K562 (cell line): ENCODE data around the gene MAPK4. TPM values are rescaled to one million over a fixed set of nuclear protein-coding genes. Genes with fewer than 3 reads are reported as not detected.

Experiments
- ATAC-seq: fragments of 200-7000 bp; cut with Tn5 transposase; 3 replicates; pipeline ENCODE4 v1.9.1; 2020; ENCODE audit warnings: moderate library complexity
- BruUV-seq: library from RNA; stranded (reverse); fragments of 400-500 nt; replicated peaks from 2 replicates; lab custom pipeline; 2021; lab: Mats Ljungman, UMichigan
- CTCF ChIA-PET: fragments of 300-600 bp; formaldehyde crosslinking; extraction: SDS; loops from one replicate; lab custom pipeline; 2021; ENCODE audit warnings: low intra/inter-chr PET ratio; lab: Yijun Ruan, JAX
- POLR2A ChIA-PET: fragments of 300-600, 350-650 bp; sonication (Branson Sonifier 250); formaldehyde crosslinking; extraction: SDS; loops from one replicate; lab custom pipeline; 2021; ENCODE audit warnings: antibody characterized with exemption, inconsistent platforms; lab: Yijun Ruan, JAX
- DNase-seq, 4 experiments: peaks; one replicate each; pipeline versions ENCODE4 v3.0.0 to v3.0.0-alpha.2; 2011 to 2018; ENCODE audit warnings: low spot score in 3 of 4, mixed read lengths in 3 of 4; ENCODE audit errors: extremely low read depth in 1 of 4
- FAIRE-seq: peaks from 2 replicates; lab custom pipeline; 2011; peaks lifted over from hg19 to GRCh38; lab: Jason Lieb, UNC
- H2AFZ ChIP-seq: 2 replicates; pipeline ENCODE4 v1.6.0; 2011; ENCODE audit warnings: low read depth, low read length, control low read depth, inconsistent platforms
- H3K27ac ChIP-seq: fragments of 200-600 bp; 3 replicates; pipeline ENCODE4 v1.8.0; 2011; ENCODE audit warnings: low read depth, mild to moderate bottlenecking, control low read depth, inconsistent platforms, low read length, moderate library complexity, mixed read lengths; ENCODE audit errors: extremely low read depth
- H3K27me3 ChIP-seq, 2 experiments: fragments of 300-600 bp in 1 of 2; 2 replicates in 1 of 2; 3 replicates in 1 of 2; pipeline versions ENCODE4 v1.6.0 to v1.8.0; 2011; ENCODE audit warnings: inconsistent platforms in 2 of 2, low read length in 2 of 2, mild to moderate bottlenecking in 1 of 2, mixed read lengths in 1 of 2, moderate library complexity in 1 of 2; ENCODE audit not compliant: control insufficient read depth in 2 of 2, insufficient read depth in 2 of 2
- H3K36me3 ChIP-seq: fragments of 300-600 bp; 3 replicates; pipeline ENCODE4 v1.8.0; 2011; ENCODE audit warnings: mild to moderate bottlenecking, low read length, inconsistent platforms; ENCODE audit not compliant: control insufficient read depth, insufficient read depth
- H3K4me1 ChIP-seq, 2 experiments: fragments of 200-600 bp in 1 of 2; replicated peaks in 1 of 2; 2 replicates in 1 of 2; 3 replicates in 1 of 2; pipeline versions ENCODE4 v1.5.1 to v1.8.0; 2011; ENCODE audit warnings: inconsistent platforms in 2 of 2, low read length in 2 of 2, mild to moderate bottlenecking in 1 of 2, mixed read lengths in 1 of 2, moderate library complexity in 1 of 2; ENCODE audit not compliant: control insufficient read depth in 2 of 2, insufficient read depth in 2 of 2
- H3K4me2 ChIP-seq: 2 replicates; pipeline ENCODE4 v1.6.1; 2011; ENCODE audit warnings: low read length, control low read depth, inconsistent platforms, mixed read lengths; ENCODE audit not compliant: insufficient read depth
- H3K4me3 ChIP-seq: fragments of 200-600 bp; sonication (generic), shearing (Covaris generic); 2 replicates; pipeline ENCODE4 v1.5.1; 2016; ENCODE audit warnings: control low read depth, inconsistent platforms
- H3K79me2 ChIP-seq: fragments of 200-600 bp; 3 replicates; pipeline ENCODE4 v1.8.0; 2011; ENCODE audit warnings: low read length, inconsistent platforms; ENCODE audit not compliant: control insufficient read depth, insufficient read depth
- H3K9ac ChIP-seq, 2 experiments: 2 replicates each; pipeline versions ENCODE4 v1.6.0 to v1.6.1; 2011; ENCODE audit warnings: low read depth in 2 of 2, low read length in 2 of 2, control low read depth in 1 of 2, inconsistent platforms in 1 of 2, mild to moderate bottlenecking in 1 of 2, mixed read lengths in 1 of 2; ENCODE audit not compliant: insufficient read depth in 1 of 2
- H3K9me1 ChIP-seq: one replicate; pipeline ENCODE4 v1.6.0; 2011; ENCODE audit warnings: inconsistent platforms, mild to moderate bottlenecking, low read length, moderate library complexity; ENCODE audit not compliant: control insufficient read depth, insufficient read depth
- H3K9me3 ChIP-seq: replicated peaks from 2 replicates; pipeline ENCODE4 v1.5.1; 2011; ENCODE audit warnings: low read depth, low read length, inconsistent platforms; ENCODE audit not compliant: control insufficient read depth, insufficient read depth
- H4K20me1 ChIP-seq: replicated peaks from 2 replicates; pipeline ENCODE4 v1.6.1; 2011; ENCODE audit warnings: low read length, inconsistent platforms, mixed read lengths; ENCODE audit not compliant: control insufficient read depth, insufficient read depth
- ATF1 ChIP-seq, 2 experiments: fragments of 450-650 bp in 1 of 2; IDR thresholded peaks; 2 replicates each; pipeline ENCODE4 v1.6.1; 2016; ENCODE audit warnings: missing compliant biosample characterization in 1 of 2, missing genetic modification characterization in 1 of 2
- ATF6 ChIP-seq: sonication (generic); formaldehyde crosslinking; IDR thresholded peaks from 2 replicates; pipeline ENCODE4 v1.4.0; 2020; ENCODE audit warnings: mild to moderate bottlenecking, missing genetic modification reagents
- ELK3 ChIP-seq: fragments of 450-650 bp; formaldehyde crosslinking; IDR thresholded peaks from 2 replicates; pipeline ENCODE4 v1.4.0; 2020; ENCODE audit warnings: mild to moderate bottlenecking
- FOXJ3 ChIP-seq: sonication (generic); formaldehyde crosslinking; IDR thresholded peaks from 2 replicates; pipeline ENCODE4 v1.4.0; 2020; ENCODE audit warnings: mild to moderate bottlenecking, missing genetic modification reagents
- MCM2 ChIP-seq: fragments of 450-650 bp; IDR thresholded peaks from 2 replicates; pipeline ENCODE4 v1.6.1; 2017; ENCODE audit warnings: low read depth, mild to moderate bottlenecking
- MIER1 ChIP-seq: fragments of 450-650 bp; IDR thresholded peaks from 2 replicates; pipeline ENCODE4 v1.6.1; 2016; ENCODE audit warnings: antibody characterized with exemption, mild to moderate bottlenecking, low read depth
- TSC22D4 ChIP-seq: fragments of 450-650 bp; IDR thresholded peaks from 2 replicates; pipeline ENCODE4 v1.6.1; 2016; ENCODE audit warnings: missing genetic modification characterization, missing biosample characterization, control low read depth
- ZNF165 ChIP-seq: fragments of 250-450 bp; sonication (Bioruptor Pico); IDR thresholded peaks from 2 replicates; pipeline ENCODE4 v1.4.0; 2020; ENCODE audit warnings: borderline replicate concordance
- ZNF583 ChIP-seq: fragments of 250-450 bp; sonication (Bioruptor Pico); IDR thresholded peaks from 2 replicates; pipeline ENCODE4 v1.4.0; 2020
- WGBS: fragments of 100-300 bp; shearing (Covaris generic); methylation state at CpG from one replicate; pipeline ENCODE4 v1.1.6; 2016; ENCODE audit warnings: low coverage, mixed read lengths; ENCODE audit not compliant: insufficient coverage; ENCODE audit errors: missing lambda C conversion rate; 5-methylcytosine and 5-hydroxymethylcytosine counted together
- in situ Hi-C: fragments of 300-500 bp; cut with MboI; formaldehyde crosslinking; loops from 4 replicates; pipeline ENCODE4 v1.15.0; 2018; ENCODE audit warnings: inconsistent platforms, mixed read lengths
- intact Hi-C: fragments of 100-400 bp; cut with micrococcal nuclease; formaldehyde crosslinking; loops from 2 replicates; pipeline ENCODE4 v1.14.2; 2022
- polyA plus RNA-seq, 8 experiments: library from polyadenylated mRNA; depleted of rRNA in 4 of 8; stranded (reverse) in 5 of 8; unstranded in 3 of 8; fragments of >200 nt; fragmentation: Nextera tagmentation in 2 of 8; fragmentation: Illumina TruSeq in 1 of 8; extraction: Ambion mirVana in 2 of 8; extraction: Trizol in 1 of 8; gene quantifications; 2 replicates each; pipeline versions ENCODE4 v1.2.1 to v1.2.3, GENCODE V29; 2011 to 2014; ENCODE audit warnings: inconsistent platforms in 1 of 8, missing spikeins in 1 of 8
- total RNA-seq, 7 experiments: library from RNA; depleted of rRNA in 6 of 7; stranded (reverse); fragments of >200 nt in 6 of 7; fragmentation: Illumina TruSeq in 2 of 7; extraction: Trizol in 2 of 7; gene quantifications; 2 replicates each; pipeline versions ENCODE4 v1.2.1 to v1.2.3, GENCODE V29; 2011 to 2021; ENCODE audit warnings: low replicate concordance in 1 of 7
- TF ChIP-seq, protein P1 (sequence below): fragments of 250-450 bp; sonication (Bioruptor Pico); IDR thresholded peaks from 2 replicates; pipeline ENCODE4 v1.5.0; 2020; ENCODE audit warnings: mild to moderate bottlenecking, borderline replicate concordance

The MAPK4 gene
- total and polyA plus RNA-seq, 9 of the 15 experiments (the other 6 are each of a cell fraction or from before 2014, with no cell fraction given), result not detected

GRCh38 chr18:50623694-50624352 lies 63.9 kb downstream of the MAPK4 start:
- no peaks in the 10 kb centered on the region for H3K9me3 ChIP-seq
- no peaks in the 10 kb centered on the region for H3K79me2 ChIP-seq
- H3K4me1 ChIP-seq, result no peaks in the 10 kb centered on the region
- H3K4me3 ChIP-seq, result no peak overlapping the region
- no peaks in the 10 kb centered on the region for H3K36me3 ChIP-seq
- no peak overlapping the region for H3K9ac ChIP-seq
- no peaks in the 10 kb centered on the region for H3K9me1 ChIP-seq
- H3K4me2 ChIP-seq, result no peak overlapping the region
- no peak for TF ChIP-seq ZNF165 (CRISPR knock-in tag)
- TF ChIP-seq ATF6 (CRISPR knock-in tag), result no peak
- no peak for TF ChIP-seq MIER1
- TF ChIP-seq ZNF583 (CRISPR knock-in tag), result no peak
- TF ChIP-seq ATF1 (CRISPR knock-in tag; IDR thresholded peaks at IDR 0.05), result no peak
- TF ChIP-seq ATF1 (tag; IDR thresholded peaks at IDR 0.05), result no peak
- no peak for TF ChIP-seq FOXJ3 (CRISPR knock-in tag)
- TF ChIP-seq, protein P1, sequence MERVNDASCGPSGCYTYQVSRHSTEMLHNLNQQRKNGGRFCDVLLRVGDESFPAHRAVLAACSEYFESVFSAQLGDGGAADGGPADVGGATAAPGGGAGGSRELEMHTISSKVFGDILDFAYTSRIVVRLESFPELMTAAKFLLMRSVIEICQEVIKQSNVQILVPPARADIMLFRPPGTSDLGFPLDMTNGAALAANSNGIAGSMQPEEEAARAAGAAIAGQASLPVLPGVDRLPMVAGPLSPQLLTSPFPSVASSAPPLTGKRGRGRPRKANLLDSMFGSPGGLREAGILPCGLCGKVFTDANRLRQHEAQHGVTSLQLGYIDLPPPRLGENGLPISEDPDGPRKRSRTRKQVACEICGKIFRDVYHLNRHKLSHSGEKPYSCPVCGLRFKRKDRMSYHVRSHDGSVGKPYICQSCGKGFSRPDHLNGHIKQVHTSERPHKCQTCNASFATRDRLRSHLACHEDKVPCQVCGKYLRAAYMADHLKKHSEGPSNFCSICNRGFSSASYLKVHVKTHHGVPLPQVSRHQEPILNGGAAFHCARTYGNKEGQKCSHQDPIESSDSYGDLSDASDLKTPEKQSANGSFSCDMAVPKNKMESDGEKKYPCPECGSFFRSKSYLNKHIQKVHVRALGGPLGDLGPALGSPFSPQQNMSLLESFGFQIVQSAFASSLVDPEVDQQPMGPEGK (CRISPR knock-in tag), result no peak
- TF ChIP-seq MCM2, result no peak
- TF ChIP-seq ELK3, result no peak
- no peak for TF ChIP-seq TSC22D4
- DNase-seq (no peak), FAIRE-seq (no peak), ATAC-seq (no peak)
- intact Hi-C loops (no loop called here), in situ Hi-C loops (no loop called here)
- no peak overlapping the region for H2AFZ ChIP-seq
- ChIA-PET CTCF (no interaction called here), POLR2A (no interaction called here)
- BruUV-seq, result no TSS peak
- 0% methylated on average over 4 of the region's 4 CpGs for WGBS
- no peaks in the 10 kb centered on the region; a peak in 2 of 5 replicates for H3K27me3 ChIP-seq
- no peaks in the 10 kb centered on the region for H4K20me1 ChIP-seq
- H3K27ac ChIP-seq, result no peak overlapping the region
